Progenitor cell of endocrine pancreas (in vitro differentiated cells): ENCODE data around the gene MRPL51. TPM values are rescaled to one million over a fixed set of nuclear protein-coding genes. Genes with fewer than 3 reads are reported as not detected.

ENCODE experiments used
- DNase-seq: peaks from one replicate; pipeline ENCODE4 v3.0.0; 2021; ENCODE audit warnings: low spot score; ENCODE audit not compliant: unreplicated experiment
- H3K27ac Mint-ChIP-seq: 2 replicates; pipeline ENCODE4 v1.8.0; 2021; ENCODE audit warnings: mild to moderate bottlenecking, moderate library complexity, mixed read lengths
- H3K27me3 Mint-ChIP-seq: 2 replicates; pipeline ENCODE4 v1.8.0; 2021; ENCODE audit warnings: mixed read lengths
- H3K36me3 Mint-ChIP-seq: 2 replicates; pipeline ENCODE4 v1.8.0; 2022; ENCODE audit warnings: mixed read lengths; ENCODE audit not compliant: insufficient read depth
- H3K4me1 Mint-ChIP-seq: 2 replicates; pipeline ENCODE4 v1.8.0; 2021; ENCODE audit warnings: low read depth, mixed read lengths
- H3K4me3 Mint-ChIP-seq: 2 replicates; pipeline ENCODE4 v1.8.0; 2021; ENCODE audit warnings: low read depth, mild to moderate bottlenecking, moderate library complexity, mixed read lengths
- H3K9me3 Mint-ChIP-seq: 2 replicates; pipeline ENCODE4 v1.8.0; 2021; ENCODE audit warnings: low read depth, mixed read lengths
- total RNA-seq: library from RNA; stranded (reverse); gene quantifications from 2 replicates; pipeline ENCODE4 v1.2.1, GENCODE V29; 2021
- TF ChIP-seq, protein P1 (sequence below): fragments of 200-600 bp; sonication (generic); IDR thresholded peaks from one replicate; pipeline ENCODE4 v1.5.0; 2021; ENCODE audit warnings: antibody characterized with exemption, mild to moderate bottlenecking; ENCODE audit not compliant: unreplicated experiment

The MRPL51 gene
- total RNA-seq, 1 donor from 2014 or later = 279 TPM

DNA sequence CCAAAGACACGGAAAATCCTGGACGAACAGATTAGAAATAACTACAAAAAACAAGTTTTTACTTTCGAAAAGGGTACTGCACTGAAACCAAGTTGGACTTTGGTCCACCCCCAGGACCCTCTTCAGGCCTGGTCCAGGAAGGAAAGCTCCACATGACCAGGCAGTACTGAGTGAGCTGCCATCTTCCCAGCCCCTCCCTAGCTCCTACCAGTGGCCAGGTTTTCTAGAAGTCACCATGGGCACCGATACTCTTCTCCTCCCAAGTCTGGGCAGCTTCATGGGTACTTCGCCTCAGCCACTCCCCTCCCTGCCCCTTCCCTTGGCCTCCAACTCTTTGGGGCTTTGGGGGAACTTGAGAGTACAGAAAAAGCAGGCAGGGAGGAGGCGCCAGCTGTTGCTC, 29.2 kb downstream of the MRPL51 start:
- Mint-ChIP-seq H3K36me3 (peaks cover 3% of the 10 kb centered on the region), H3K27ac (no peak overlapping the region), H3K9me3 (no peaks in the 10 kb centered on the region), H3K4me1 (no peaks in the 10 kb centered on the region), H3K27me3 (peaks cover 18% of the 10 kb centered on the region), H3K4me3 (no peak overlapping the region)
- DNase-seq = no peak
- TF ChIP-seq, protein P1, sequence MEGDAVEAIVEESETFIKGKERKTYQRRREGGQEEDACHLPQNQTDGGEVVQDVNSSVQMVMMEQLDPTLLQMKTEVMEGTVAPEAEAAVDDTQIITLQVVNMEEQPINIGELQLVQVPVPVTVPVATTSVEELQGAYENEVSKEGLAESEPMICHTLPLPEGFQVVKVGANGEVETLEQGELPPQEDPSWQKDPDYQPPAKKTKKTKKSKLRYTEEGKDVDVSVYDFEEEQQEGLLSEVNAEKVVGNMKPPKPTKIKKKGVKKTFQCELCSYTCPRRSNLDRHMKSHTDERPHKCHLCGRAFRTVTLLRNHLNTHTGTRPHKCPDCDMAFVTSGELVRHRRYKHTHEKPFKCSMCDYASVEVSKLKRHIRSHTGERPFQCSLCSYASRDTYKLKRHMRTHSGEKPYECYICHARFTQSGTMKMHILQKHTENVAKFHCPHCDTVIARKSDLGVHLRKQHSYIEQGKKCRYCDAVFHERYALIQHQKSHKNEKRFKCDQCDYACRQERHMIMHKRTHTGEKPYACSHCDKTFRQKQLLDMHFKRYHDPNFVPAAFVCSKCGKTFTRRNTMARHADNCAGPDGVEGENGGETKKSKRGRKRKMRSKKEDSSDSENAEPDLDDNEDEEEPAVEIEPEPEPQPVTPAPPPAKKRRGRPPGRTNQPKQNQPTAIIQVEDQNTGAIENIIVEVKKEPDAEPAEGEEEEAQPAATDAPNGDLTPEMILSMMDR = no peak

GRCh38 chr12:6463216-6463615, 29.8 kb downstream of the MRPL51 start:
- no peak overlapping the region for H3K27ac Mint-ChIP-seq
- no peaks in the 10 kb centered on the region for H3K4me1 Mint-ChIP-seq
- H3K36me3 Mint-ChIP-seq = peaks cover 3% of the 10 kb centered on the region
- no peak overlapping the region for H3K4me3 Mint-ChIP-seq
- TF ChIP-seq, protein P1 = no peak
- H3K9me3 Mint-ChIP-seq = no peaks in the 10 kb centered on the region
- H3K27me3 Mint-ChIP-seq = peaks cover 12% of the 10 kb centered on the region
- no peak for DNase-seq

- TF ChIP-seq, protein P1 = no peak
- H3K4me1 Mint-ChIP-seq = no peaks in the 10 kb centered on the region
- DNase-seq = no peak
- no peak overlapping the region for H3K4me3 Mint-ChIP-seq
- H3K27ac Mint-ChIP-seq = no peak overlapping the region
- H3K27me3 Mint-ChIP-seq = peaks cover 8% of the 10 kb centered on the region
- H3K9me3 Mint-ChIP-seq = no peaks in the 10 kb centered on the region
- peaks cover 3% of the 10 kb centered on the region for H3K36me3 Mint-ChIP-seq
Measured at GRCh38 chr12:6462234-6462995, 30.6 kb downstream of the MRPL51 start.

GRCh38 chr12:6461401-6462233, 31.4 kb downstream of the MRPL51 start:
- peaks cover 3% of the 10 kb centered on the region for H3K36me3 Mint-ChIP-seq
- H3K27me3 Mint-ChIP-seq = peaks cover 3% of the 10 kb centered on the region
- H3K9me3 Mint-ChIP-seq = no peaks in the 10 kb centered on the region
- no peaks in the 10 kb centered on the region for H3K4me1 Mint-ChIP-seq
- H3K4me3 Mint-ChIP-seq = no peak overlapping the region
- TF ChIP-seq, protein P1 = no peak
- no peak overlapping the region for H3K27ac Mint-ChIP-seq
- DNase-seq = no peak

- DNase-seq = no peak
- TF ChIP-seq, protein P1 = no peak
- H3K4me3 Mint-ChIP-seq = no peak overlapping the region
- H3K36me3 Mint-ChIP-seq = peaks cover 3% of the 10 kb centered on the region
- peaks cover 3% of the 10 kb centered on the region for H3K27me3 Mint-ChIP-seq
- no peaks in the 10 kb centered on the region for H3K4me1 Mint-ChIP-seq
- no peaks in the 10 kb centered on the region for H3K9me3 Mint-ChIP-seq
- H3K27ac Mint-ChIP-seq = no peak overlapping the region
Measured at GRCh38 chr12:6460751-6461371, 32.2 kb downstream of the MRPL51 start.
